ENCODE results near the gene DOCK11.

- TF ChIP-seq CTCF (IDR thresholded peaks at IDR 0.05; ENCODE audit: borderline replicate concordance, extremely low read depth, low read length, poor library complexity, severe bottlenecking) (no peak), EZH2 (IDR thresholded peaks at IDR 0.05; ENCODE audit: borderline replicate concordance, low read depth, low read length, severe bottlenecking) (no peak)
Measured at GRCh38 chrX:118652717-118653116, 157.1 kb downstream of the DOCK11 start.

Measured in DND-41 (cell line).